Suprapubic skin (tissue), 4 donors: ENCODE data around the gene HOXA9.

ENCODE experiments used
- CTCF ChIP-seq, 2 donors: fragments of 200-600 bp in 1 of 2; fragments of 450-650 bp in 1 of 2; sonication (generic) in 1 of 2; IDR thresholded peaks; one replicate each; pipeline ENCODE4 v1.5.1; 2016 to 2019; ENCODE audit warnings: antibody characterized with exemption in 2 of 2, mild to moderate bottlenecking in 1 of 2, moderate library complexity in 1 of 2
- EP300 ChIP-seq: sonication (generic); formaldehyde crosslinking; IDR thresholded peaks from one replicate; pipeline ENCODE4 v1.6.1; 2017; ENCODE audit warnings: antibody characterized with exemption
- POLR2A ChIP-seq, 2 donors: fragments of 450-650 bp; IDR thresholded peaks; one replicate each; pipeline ENCODE4 v1.6.1; 2017; ENCODE audit warnings: antibody characterized with exemption in 2 of 2, mild to moderate bottlenecking in 2 of 2, moderate library complexity in 2 of 2
- POLR2AphosphoS5 ChIP-seq, 3 donors: sonication (generic); formaldehyde crosslinking; IDR thresholded peaks; one replicate each; pipeline ENCODE4 v1.6.1; 2017; ENCODE audit warnings: antibody characterized with exemption in 3 of 3

GRCh38 chr7:27123007-27123476 lies 42.3 kb downstream of the HOXA9 start:
- TF ChIP-seq EP300: no peak
- no peak for TF ChIP-seq CTCF (IDR thresholded peaks at IDR 0.05)
- TF ChIP-seq POLR2A (IDR thresholded peaks at IDR 0.05): no peak
- TF ChIP-seq POLR2AphosphoS5 (IDR thresholded peaks at IDR 0.05): no peak
